Left hindlimb (tissue), 1 donor: ENCODE data around the gene YIPF1.
"Not testable (repeated sequence)": the region's sequence is repeated elsewhere in the genome, so short reads cannot be mapped to it uniquely, and the experiment has no call there.

Source experiments
- DNase-seq: peaks from one replicate; pipeline ENCODE4 v3.0.0-alpha.2; 2018

Gene YIPF1

GRCh38 chr1:53893999-53894636 is 4.5 kb upstream of the YIPF1 start, which contains the start of gene DIO1:
Gene DIO1 (plus strand): TSS chr1:53894187. CDS start chr1:53894211, 24 bp downstream.
- DNase-seq, result no peak

GRCh38 chr1:53892911-53893310 is 3.3 kb upstream of the YIPF1 start:
- no peak for DNase-seq

DNA sequence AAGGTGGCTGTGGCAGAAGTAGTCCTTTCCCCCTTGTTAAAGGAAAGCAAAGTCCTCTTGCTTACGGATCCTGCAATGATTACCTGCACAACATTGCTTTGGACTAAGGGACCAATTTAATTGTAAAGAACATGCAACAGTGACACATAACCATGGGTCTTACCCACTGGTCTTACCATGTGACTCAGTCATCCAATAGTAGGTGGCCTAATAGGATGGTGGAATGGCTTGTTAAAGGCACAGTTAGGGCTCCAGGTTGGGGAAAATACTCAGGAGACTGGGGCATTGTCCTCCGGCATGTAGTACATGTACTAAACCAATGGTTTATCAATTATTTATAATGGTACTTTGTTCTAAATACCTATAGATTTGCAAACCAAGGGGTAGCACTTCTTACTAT is 2.1 kb upstream of the YIPF1 start:
- DNase-seq, result no peak

- no peak for DNase-seq
These were observed 1.4 kb upstream of the YIPF1 start for GRCh38 chr1:53891018-53891417.

DNA sequence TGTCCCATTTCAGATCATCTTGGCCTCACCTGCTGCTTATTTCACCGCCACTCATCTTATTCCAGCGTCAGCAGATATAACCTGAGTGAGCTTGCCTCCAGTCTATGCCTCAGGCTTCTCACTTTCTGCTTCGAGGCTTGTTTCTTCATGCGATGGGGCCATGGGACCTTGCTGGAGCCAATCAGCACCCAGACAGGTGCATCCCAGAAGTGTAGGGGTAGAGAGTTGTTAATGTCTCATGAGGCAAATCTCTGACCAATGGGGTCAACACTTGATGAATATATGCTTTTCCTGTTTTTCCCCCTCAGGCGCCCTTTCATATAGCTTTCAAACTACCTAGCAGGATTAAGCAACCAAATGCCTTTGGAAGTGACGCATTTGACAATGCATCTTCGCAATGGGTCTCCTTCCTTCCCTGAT is 935 bp upstream of the YIPF1 start:
- DNase-seq, result no peak

GRCh38 chr1:53888681-53889080 is 916 bp downstream of the YIPF1 start:
- no peak for DNase-seq

DNA sequence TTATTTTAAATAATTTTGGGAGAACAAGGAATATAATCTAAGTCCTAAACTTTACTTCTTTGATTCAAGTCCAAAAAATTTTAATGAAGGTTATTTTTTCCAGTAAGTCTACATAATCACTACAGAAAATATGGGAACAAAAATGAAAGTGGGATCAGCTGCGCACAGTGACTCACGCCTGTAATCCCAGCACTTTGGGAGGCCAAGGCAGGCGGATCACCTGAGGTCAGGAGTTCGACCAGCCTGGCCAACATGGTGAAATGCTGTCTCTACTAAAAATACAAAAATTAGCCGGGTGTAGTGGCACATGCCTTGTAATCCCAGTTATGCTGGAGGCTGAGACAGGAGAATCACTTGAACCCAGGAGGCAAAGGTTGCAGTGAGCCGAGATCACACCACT is 6.0 kb downstream of the YIPF1 start:
- not testable (repeated sequence) for DNase-seq

DNA sequence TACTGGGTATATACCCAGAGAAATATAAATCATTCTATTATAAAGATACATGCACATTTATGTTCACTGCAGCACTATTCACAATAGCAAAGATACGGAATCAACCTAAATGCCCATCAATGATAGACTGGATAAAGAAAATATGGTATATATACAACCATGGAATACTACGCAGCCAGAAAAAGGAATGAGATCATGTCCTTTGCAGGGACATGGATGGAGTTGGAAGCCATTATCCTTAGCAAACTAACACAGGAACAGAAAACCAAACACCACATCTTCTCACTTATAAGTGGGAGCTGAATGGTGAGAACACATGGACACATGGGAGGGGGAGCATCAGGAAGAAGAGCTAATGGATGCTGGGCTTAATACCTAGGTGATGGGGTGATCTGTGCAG is 7.7 kb downstream of the YIPF1 start:
- DNase-seq, result not testable (repeated sequence)

DNA sequence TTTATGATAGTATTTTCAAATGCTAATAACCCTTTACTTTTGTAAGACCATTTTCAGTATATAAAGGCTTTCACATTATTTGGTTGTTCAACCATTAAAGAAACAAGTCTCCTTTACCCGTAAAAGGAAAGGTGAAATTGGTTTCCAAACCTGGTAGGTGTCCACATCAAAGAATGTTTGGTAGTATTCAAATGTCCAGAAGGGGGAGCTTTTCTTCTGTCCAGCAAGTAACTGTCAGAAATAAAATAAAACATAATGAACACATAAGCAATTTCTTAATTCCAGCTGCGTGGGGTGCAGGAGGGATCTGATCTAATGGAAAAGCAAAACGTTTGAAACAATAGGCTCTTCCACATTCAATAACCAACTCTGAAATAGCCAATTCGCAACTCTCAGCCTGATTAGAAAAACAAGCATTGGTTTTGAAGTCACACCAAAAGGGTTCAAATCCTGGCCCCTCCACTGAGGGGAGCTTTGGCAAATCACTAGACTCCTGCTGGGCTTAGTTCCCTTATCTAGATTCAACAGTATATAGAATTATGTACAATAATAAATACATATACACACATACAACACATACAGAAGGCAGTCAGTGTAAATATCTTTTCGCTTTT is 11.0 kb downstream of the YIPF1 start:
- no peak for DNase-seq

- not testable (repeated sequence) for DNase-seq
These were observed 14.4 kb downstream of the YIPF1 start for GRCh38 chr1:53875150-53875549.

- DNase-seq, result no peak
These were observed 17.7 kb downstream of the YIPF1 start for GRCh38 chr1:53871773-53872484.

DNA sequence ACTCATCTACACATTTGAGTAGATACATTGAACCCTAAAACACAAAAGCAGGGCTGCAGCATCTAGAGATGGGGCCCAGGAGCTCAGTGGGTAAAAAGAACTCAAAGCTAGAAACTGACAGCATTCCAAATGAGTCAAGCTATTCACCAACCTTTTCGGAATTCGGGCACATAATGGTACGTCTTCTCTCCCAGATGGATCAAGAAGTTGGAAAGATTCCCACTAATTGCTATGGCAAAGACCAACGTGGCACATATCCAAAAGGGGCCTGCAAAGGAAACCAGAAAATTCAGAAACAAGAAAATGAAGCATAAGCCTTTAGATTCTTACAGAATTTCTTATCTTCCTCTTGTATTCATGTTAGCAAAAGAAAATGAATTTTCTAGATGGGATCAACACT is 18.4 kb downstream of the YIPF1 start:
- no peak for DNase-seq

DNA sequence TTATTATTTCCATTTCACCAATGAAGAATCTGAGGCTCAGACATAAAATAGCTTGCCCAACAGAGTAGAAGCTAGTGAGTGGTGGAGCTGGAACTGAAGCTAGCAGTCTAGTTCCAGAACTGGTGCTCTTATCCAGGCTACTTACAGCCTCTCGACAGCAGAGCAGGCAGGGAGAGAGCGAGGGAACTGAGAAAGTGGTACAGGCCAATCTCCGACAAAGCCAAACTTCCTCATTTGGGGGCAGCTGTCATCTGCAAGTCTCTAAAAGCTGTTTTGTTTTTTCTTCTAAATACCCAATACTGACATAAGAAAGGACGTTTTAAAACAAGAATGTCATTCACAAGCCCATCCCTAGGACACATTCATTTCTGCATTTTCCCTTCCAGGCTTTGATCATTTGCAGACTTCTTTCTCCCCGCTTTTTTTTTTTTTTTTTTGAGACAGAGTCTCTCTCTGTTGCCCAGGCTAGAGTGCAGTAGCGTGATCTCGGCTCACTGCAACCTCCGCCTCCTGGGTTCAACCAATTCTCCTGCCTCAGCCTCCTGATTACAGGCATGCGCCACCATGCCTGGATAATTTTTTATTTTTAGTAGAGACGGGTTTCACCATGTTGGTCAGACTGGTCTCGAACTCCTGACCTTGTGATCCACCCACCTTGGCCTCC is 20.0 kb downstream of the YIPF1 start:
- no peak for DNase-seq

DNA sequence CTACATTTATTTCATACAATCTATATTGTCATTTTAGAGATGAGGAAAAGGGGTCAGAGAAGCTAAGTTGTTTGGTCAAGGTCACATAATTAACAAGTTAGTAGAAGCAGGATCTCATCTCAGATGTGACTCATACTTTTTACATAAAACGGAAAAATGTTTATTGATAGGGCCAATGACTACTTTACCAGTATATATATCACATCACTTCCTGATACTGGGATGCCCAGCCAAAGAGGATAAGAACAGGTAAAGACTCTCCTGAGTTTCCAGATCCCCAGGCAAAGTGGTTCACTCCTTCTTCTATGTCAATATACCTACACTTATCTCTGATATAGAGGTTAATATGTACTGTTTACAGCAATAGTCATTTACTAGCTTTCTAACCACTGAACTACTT is 21.0 kb downstream of the YIPF1 start:
- DNase-seq, result no peak

- no peak for DNase-seq
These were observed 27.1 kb downstream of the YIPF1 start for GRCh38 chr1:53862507-53862906.

- DNase-seq, result no peak
These were observed 28.6 kb downstream of the YIPF1 start for GRCh38 chr1:53860967-53861411.

GRCh38 chr1:53851571-53852285 is 37.9 kb downstream of the YIPF1 start:
- DNase-seq, result no peak

- no peak for DNase-seq
These were observed 39.4 kb downstream of the YIPF1 start for GRCh38 chr1:53850082-53850673.

GRCh38 chr1:53847980-53848379 is 41.6 kb downstream of the YIPF1 start:
- no peak for DNase-seq

DNA sequence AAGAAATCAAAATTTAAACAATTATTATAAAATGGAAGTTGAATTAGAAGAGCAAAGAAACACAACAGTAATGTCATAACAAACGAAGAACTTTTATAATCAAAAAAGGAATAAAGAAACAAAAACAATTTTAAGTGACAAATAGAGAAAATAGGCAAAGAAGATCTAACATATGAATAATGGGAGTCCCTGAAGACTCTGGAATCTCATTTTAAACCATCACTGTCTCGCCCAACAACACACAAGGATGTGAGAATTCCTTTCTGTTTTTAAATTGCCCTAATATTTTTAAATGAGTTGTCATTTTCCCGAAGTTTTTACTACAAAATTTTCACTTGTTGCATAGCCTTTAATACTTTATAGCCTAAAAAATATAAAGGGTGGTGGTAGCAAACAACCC is 47.2 kb downstream of the YIPF1 start:
- DNase-seq, result no peak

DNA sequence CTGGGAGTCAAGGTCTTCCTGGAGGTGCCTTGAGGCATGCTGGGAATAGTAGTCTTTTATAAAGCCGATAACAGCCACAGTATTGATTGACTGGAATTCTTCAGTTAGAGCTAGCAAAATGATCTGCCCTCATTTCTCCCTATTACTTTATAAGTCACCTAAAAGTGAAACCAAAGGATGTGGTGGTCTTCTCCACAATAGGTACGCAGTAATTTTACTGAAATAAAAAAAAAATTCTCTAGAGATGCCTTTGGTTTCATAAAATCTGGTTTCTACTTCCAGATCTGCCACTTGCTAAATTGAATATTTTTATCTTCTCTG is 51.0 kb downstream of the YIPF1 start:
- DNase-seq, result no peak

DNA sequence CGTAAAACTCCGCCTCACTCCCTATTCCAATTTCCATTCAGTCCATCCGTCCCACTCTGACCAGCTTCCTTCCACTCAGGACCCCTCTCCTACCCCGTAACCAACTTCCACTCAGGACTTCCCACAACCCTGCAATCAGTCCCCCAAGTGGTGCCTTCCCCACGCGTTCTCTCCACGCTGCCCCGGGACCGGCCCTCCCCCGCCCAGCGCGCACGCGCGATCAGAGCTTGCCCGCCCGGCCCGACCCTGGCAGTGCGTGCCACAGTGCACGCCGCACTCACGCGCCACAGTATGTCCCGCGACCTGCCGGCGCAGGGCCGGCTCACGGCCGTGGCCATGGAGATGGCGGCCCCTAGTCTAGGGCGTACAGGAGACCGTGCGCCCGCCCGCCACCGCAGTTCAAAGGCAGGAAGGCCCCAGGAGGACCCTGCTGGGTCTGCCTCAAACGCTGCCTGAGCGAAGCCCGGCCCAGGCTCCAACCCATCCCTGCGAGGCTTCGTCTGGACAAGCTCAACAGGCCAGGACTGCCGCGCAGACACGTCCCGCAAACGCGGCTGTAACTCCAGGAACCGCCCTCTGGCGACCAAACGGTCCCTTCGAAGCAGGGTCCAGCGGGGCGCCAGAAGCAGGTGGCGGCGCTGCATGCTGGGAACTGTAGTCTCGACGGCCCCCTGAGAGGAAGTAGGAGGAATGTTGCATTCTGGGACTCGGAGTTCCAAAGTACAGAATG is 51.5 kb downstream of the YIPF1 start, which contains the start of gene NDC1:
TSS of gene NDC1 (minus strand) at position 373 of the 730 bp plus-strand sequence. CDS start at position 338, 35 bp downstream.
- peak; percentile 95 for DNase-seq
